Measurements from ENCODE around the gene CD69.

Gene CD69

DNA sequence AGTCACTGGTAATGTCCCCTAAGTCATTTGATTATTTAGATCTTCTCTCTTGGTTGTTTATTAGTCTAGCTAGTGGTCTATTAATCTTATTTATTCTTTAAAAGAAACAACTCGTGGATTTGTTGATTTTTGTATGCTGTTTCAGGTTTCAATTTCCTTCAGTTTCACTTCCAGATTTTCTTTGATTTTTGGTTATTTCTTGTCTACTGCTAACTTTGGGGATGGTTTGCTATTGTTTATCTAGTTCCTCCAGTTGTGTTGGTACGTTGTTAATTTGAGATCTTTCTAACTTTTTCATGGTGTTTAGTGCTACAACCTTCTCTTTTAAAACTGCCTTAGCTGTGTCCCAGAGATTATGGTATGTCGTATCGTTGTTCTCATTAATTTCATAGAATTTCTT is 18.5 kb upstream of the CD69 start:
- no peak for FAIRE-seq

DNA sequence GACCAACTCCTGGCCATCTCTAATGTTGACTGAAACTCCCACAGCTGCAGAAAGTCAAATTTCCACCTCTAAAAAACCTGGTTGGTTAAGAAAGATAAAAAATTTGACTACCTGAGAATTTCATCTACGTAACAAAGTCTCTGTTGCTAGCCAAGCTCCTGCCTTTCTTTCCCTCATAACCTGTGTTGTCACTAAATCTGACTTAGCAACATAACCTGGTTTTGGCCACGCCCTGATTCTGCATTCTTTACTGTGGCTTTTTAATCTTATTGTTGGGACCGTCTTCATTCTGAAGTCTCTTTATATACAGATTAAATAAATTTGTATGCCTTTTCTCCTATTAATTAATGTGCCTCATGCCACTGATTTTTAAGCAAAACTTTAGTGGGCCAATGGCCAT is 16.1 kb upstream of the CD69 start:
- FAIRE-seq, result no peak

DNA sequence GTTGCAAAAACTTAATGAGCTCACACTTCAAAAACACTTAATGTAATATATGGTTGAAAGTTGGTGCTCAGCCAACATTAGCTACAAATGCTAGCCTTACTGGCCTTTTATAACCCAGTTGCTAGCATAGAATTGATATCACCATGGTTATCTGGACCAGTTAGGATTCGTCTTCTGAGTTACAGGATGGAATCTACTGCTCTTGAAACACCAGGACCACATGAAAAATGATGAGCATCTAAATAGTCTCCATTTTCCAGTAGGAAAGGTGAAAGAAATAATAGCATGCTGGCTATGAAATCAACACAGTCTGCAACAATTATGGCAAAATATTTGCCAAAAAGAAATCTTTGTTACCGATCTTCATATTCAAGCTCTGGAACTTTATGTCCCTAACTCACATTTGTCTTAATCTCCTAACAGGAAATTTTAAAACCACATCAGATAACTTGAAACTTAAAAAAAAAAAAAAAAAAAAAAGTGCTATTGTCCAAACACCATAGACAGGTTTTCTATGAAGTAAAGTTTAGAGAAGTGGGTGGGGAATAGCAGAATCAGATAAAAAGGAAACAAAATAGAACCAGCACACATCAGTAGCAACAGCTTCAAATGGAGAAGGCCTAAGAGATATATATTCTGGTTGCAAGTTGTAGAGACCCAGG is 12.6 kb upstream of the CD69 start:
- no peak for FAIRE-seq

DNA sequence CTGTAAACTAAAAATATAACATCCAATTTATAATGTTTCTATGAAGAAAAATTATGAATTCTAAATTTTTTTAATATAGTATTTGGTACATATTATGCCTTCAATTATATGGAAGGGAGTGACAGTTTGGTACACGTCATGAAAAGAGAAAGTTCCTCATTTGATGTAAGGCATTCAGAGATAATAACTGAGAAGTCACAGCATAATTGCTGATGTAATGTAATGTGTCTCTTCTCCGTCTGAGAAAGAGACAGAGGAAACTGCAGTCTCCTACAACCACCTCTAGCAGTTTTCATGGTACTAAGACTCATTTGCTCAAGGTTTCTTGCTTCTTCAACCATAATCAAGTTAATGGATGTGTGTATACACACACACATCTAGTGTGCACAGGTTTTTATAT is 2.3 kb upstream of the CD69 start:
- no peak for FAIRE-seq

DNA sequence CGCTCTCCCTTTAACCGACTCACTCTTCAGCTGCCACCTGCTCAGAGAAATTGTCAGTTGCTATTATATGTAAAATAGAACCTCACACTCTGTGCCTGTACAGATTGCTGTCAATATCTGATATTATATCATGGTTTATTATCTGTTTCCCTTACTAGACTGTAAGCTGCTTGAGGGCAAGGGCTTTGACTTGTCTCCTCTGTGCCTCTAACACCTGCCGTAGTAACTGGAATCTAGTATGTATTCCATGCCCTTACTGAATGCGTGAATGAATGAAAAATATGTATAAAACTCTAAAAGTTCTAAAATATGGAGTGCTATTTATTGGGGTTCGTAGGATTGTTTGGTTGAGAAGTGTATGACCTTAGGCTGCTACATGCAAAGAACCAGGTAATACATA is 1.7 kb upstream of the CD69 start:
- no peak for FAIRE-seq

DNA sequence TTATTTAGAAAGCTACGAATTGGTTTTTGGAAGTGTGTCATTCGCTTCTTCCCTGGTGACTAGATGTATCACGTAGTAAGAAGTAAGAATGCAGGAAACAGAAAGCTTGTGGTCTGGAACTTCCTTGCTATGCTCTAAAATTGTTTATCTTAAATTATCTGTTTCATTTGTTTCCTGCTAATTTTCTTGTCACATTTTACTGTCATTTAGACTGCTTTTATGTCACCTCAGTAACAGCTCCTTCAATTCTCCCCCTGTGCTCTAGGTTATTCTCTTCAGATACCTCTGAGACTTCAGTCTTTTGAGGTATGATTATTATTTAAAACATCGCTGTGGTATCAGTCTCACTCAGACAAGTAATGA is 699 bp upstream of the CD69 start:
- no peak for FAIRE-seq

DNA sequence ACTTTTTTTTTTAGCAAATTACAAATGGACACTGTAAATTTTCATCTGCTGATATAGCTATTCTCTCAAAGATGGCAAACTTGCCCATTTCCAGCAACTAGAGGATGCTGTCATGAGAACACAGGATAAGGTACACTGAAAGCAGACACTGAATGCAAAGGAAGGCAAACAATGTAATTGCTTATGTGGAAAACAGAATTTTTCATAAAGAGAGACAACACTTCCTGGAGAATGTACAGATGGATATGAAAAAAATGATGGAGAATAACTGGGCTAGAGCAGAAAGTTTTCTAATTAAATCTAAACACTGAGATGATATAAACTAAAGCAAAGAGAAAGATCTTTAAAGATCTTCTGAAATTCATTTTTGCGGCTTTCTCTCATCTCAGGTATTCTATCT is 581 bp downstream of the CD69 start:
- FAIRE-seq, result no peak

DNA sequence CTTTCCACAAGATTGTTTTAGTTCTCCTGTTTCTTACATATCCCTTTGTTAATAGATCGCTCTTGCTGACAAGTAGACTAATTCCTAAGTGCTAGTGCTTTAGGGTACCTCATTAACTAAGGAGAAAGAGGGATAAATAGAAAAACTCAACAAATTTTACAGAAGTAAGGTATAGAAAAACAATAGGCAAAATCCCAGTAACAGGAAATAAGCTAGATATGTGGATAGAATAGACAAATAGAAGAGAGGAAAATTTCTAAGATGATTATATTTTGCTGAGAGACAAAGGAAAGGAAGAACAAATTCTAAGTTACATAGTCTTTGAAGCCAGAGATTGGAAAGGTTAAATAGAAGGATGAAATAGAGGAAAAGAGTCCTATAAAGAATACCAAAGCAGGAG is 1.0 kb downstream of the CD69 start:
- FAIRE-seq, result no peak

DNA sequence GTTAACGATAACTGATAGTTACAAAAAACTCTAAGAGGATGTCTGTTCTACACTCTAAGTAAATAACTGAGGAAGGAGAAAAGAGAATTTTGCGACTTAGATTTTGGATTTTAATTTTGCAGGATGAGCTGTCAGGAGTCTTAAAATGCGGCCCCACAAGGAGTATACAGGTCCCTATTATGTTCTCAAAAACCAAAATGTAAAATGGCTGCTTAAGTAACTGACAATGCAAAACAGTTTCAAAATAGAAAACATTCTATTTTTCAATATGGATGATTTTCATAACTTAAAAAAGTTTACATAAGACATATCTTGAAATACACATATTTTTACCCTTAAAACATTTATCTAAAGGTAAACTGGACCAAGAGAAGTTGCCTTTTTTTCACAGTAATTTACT is 2.6 kb downstream of the CD69 start:
- FAIRE-seq, result no peak

DNA sequence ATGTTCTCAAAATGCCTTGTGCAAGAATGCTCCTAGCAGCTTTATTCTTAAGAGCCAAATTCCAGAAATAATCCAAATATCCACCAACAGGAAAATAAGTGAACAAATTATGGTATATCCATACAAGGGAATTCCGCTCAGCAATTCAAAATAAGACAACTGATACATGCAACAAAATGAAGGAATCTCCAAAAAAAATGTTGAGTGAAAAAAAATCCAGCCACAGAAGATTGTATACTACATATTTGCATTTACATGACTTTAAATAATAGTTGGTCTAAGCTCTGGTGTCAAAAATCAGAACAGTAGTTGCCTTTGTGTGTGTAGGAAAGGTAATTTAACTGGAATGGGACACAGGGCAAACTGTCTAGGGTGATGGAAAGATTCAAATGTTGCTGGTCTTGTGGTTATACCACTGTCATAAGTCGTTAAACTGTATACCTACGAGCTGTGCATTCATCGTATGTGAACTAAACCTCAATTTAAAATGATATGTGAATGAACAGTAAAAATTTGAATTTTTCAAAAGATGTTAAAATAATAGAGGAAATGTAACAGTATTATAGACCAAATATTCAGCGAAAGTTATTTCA is 3.2 kb downstream of the CD69 start:
- FAIRE-seq, result no peak

DNA sequence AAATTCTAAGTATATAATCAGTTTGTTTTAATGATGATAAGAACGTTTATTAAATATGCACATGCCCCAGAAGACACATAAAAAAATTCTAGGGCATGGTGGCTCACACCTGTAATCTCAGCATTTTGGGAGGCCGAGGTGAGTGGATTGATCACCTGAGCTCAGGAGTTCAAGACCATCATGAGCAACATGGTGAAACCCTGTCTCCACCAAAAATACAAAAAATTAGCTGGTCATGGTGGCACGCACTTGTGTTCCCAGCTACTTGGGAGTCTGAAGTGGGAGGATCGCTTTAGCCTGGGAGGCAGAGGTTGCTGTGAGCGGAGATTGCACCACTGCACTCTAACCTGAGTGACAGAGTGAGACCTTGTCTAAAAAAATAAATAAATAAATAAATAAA is 4.0 kb downstream of the CD69 start:
- no peak for FAIRE-seq

DNA sequence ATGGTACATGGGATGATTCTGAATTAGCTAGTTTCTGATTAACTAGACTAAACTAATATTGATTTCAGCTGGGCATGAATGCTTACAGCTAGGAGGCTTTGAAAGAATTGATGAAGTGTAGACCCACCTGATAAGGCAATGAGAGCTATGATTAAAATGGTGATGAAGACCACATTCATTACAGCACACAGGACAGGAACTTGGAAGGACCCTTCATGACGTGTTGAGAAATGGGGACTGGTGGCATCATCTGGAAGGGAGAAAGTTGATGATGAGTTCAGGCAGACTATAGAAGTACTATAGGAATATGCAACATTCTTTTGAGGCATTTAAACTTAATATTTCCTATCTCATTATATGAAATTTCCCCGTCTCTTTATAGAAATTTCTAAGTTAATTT is 4.5 kb downstream of the CD69 start:
- no peak for FAIRE-seq

DNA sequence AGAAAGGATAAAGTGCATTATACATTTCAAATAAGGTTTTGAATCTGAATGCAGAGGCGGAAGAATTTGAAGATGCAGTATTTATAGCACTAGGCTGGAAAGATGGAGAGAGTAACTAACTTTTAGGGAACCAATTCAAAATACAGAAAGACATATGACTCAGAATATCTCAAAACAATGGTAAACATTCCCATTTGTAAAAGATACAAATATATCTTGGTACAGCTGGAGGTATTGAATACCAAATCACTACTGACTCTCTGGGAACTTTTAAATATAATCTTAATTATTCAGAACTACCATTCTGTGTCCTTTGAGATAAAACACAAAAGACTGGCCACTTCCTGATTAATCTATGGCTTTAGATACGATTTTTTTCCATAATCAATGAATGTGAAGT is 5.1 kb downstream of the CD69 start:
- FAIRE-seq, result no peak

DNA sequence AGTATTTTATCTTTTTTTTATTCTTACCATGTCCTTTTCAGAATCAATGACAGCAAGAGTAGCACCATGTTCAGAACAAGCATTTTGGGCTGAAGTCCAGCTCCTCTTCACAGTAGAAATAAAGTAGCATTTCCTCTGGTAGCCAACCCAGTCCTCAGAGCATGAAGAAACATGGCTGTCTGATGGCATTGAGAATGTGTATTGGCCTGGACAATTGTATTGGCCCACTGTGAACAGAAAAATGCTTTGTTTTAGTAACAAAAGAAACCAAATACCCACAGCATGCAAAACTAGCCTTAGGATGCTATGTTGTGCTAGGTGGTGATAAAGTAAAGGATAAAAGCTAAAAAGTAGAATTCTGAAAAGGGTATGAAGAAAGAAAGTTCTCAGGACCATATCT is 5.7 kb downstream of the CD69 start:
- no peak for FAIRE-seq

DNA sequence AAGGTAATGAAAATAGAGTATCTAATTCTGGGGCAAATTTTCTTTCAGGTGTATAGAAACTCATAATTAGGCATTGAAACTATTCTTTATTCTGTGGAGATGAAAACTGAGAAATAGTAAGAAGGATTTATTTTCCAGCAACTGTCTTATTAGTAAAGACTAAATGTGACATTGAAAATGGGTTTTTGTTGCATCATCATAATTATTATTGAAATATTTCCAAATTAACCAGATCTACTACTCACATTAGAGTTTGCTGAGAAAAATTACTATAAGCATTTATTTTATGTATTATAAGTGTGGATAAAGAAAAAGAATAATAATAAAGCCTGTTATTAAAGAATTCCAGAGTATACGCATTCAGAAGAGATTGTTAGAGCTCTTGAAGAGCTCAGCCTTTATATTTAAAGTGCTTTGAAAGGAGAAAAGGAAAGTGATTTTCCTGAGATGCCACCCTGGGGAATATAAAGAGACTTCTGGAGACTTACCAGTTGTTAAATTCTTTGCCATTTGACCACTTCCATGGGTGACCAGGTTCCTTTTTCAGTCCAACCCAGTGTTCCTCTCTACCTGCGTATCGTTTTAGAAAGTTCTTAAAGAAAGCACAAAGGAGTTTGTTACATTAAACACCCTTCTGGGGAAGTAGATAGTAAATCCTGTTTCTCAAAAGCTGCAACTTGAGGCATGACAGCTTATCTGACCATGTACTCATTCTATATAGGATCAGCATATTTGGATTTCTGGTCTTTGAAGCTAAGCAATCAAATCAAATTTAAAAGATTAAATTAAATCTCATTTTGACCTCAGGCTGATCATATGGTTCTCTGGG is 6.4 kb downstream of the CD69 start:
- no peak for FAIRE-seq

DNA sequence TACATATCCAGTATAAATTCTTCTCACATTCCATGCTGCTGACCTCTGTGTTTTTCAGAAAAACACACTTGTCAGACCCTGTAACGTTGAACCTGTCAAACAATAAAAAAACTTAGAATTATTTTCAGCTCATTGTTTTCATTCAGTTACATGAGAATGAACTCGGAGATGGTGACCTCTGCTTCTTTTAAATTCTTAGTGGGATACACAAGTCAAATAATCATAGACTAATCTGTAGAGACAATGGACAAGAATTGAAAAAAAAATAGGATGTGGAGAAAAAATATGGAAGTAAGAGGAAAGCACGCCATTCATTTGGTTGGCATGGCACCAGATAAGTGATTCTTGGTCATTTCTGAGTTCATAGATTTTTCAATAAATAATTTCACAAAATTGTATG is 7.2 kb downstream of the CD69 start:
- no peak for FAIRE-seq

DNA sequence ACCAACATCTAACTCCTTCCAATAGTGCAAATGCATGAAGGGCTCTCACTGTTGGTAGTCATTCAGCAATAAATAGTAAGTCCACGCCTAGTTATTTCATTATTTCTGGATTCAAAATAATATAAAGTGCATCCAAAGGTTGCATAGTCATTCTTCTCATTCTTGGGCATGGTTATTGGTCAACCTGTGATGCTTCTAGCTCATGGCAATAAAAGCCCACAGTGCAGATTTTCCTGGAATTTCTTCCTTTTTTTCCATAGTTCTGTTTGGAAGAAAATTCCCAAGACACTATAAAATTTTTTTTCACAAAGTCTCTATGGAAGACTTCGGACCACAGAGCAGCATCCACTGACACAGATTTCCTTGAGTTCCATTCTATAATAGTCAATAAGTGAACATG is 7.6 kb downstream of the CD69 start:
- no peak for FAIRE-seq

DNA sequence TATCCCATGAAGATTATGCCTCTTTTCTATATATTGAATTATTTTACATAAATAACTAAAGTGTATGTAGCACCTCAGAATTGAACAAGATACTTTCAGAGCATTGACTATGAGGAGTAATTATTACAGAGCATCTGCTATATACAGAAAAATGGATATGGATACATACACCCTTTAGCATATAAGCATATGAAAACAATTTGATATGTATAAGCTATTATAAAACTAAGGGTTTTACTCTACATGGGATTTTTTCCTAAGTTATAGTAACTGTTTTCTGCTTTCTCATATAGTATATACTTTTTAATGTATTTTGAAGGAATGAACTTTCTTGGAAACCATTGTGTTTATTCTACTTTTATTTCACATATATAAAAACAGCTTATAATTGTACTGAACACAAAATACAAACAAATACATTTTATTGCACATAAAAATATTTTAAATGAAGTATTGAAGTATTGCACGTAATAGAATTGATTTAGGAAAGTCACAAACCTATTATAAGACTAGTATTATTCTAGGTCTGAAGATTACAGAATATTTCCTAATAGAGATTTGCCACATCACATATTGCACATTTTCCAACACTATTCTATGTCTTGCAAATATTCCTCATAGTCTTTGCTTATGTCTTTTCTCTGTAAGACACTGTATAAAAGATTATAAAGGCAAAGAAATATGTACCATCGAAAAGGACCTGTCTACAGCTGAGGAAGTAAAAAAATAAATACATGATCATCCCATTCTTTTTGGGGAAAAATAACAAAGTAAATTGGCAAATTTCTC is 8.4 kb downstream of the CD69 start:
- FAIRE-seq, result peak; percentile 48

DNA sequence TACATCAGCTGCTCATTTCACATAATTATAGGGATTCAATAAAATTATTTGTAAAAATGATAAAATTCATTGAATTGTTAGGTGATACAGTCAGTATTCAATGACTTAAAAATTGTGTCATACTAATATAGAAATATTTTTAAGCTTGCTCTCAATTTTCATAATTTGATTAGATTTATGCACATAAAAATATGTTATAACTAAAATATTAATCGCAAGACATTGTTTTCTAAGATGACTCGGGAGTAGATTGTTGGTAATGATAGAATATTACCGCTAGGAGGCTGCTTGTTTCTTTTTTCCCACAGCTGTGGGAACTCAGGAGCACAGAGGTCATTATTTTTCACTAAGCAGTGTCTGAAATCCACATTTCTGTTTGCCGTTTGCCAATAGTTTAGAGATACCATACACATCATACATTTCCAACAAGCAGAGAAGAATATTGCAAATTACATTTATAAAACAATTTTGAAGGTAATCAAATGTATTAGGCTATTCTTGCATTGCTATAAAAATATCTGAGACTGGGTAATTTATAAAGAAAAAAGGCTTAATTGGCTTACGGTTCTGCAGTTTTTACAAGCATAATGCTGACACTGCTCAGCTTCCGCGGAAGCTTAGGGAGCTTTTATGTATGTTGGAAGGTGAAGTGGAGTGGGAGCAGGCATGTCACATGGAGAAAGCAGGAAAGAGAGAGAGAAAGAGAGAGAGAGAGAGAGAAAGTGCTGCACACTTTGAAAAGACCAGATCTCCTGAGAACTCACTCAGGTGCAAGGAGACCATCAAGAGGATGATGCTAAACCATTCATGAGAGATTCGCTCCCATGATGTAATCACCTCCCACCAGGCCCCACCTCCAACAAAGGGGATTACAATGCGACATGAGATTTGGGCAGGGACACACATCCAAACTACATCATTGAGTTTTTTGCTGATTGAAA is 9.2 kb downstream of the CD69 start:
- no peak for FAIRE-seq

DNA sequence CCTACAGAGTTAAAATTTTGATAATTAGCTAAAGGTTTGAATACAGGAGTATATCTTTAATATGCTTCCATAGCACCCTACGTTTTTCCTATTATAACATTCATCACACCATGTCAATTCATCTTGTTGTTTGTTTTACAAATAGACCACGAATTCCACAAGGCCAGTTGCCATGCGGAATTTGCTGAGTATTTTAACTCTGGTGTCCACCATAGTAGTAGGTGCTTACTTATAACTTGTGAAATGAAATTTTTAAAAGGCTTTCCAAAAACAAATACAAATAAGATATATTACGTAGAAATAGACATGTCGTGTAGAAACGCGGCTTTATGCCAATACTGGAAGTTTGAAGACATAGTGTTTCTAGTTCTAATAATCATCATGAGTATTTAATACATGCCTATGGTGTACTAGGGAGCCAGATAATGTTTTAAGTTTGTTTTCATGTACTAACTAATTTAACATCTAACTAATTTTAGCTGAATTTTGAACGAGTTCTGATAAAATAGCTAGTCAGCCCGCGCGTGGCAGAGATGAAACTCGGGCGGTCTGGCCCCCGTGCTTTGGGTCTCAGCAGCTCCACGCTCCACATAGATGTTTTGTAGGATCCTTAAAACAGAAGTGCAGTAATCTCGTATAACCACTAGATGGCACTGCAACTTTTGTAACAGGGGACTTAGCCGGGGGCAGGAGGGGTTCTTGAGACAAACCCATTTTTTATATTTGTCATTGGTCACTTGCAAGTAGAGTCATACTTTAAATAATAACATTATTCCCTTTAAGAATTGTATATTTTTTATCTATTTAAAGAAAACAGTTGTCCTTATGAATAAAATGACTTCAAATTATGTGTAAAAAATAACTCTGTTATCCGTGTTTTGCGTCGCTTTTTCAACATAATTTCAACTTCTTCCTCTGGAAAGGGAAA is 10.2 kb downstream of the CD69 start:
- peak; percentile 76 for FAIRE-seq

DNA sequence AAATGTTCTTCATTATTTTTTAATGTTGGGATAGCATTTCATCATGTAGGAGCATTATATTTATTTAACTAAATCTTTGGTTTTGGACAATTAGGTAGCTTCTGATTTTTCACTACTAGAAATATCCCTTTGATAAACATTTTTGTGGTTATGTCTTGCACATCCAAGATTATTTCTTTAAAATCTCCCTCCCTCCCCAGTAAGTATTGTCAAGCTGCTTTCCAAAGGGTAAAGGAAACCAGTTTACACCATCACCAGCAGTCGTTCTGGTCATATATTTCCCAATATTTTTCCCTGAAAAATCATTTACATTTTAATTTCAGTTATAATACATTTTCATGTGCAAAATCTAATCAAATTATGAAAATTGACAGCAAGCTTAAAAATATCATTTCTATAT is 11.1 kb downstream of the CD69 start:
- no peak for FAIRE-seq
